HepG2 (cell line): ENCODE results near the gene RANBP2. TPM values are rescaled to one million over a fixed set of nuclear protein-coding genes. Genes with fewer than 3 reads are reported as not detected.

Experiments
- ETV6 ChIP-seq: sonication (generic); formaldehyde crosslinking; conservative IDR thresholded peaks from 2 replicates; pipeline ENCODE4 v1.4.0; 2020; ENCODE audit warnings: missing genetic modification reagents
- FOXK1 ChIP-seq: sonication (generic); formaldehyde crosslinking; IDR thresholded peaks from 2 replicates; pipeline ENCODE4 v1.4.0; 2020; ENCODE audit warnings: low read depth, missing genetic modification reagents, borderline replicate concordance
- GABPB1 ChIP-seq: IDR thresholded peaks from 2 replicates; pipeline ENCODE4 v1.6.1; 2016; ENCODE audit warnings: mild to moderate bottlenecking, missing genetic modification reagents, moderate library complexity, missing compliant biosample characterization
- GLMP ChIP-seq: sonication (generic); formaldehyde crosslinking; IDR thresholded peaks from 2 replicates; pipeline ENCODE4 v1.9.0; 2021; ENCODE audit warnings: missing genetic modification reagents, mild to moderate bottlenecking, borderline replicate concordance
- HNF4G ChIP-seq, 2 experiments: sonication (generic) in 1 of 2; formaldehyde crosslinking in 1 of 2; IDR thresholded peaks; 2 replicates each; pipeline versions ENCODE4 v1.4.0 to v1.6.1; 2011 to 2020; ENCODE audit warnings: borderline replicate concordance in 2 of 2, low read depth in 2 of 2, mild to moderate bottlenecking in 2 of 2, low read length in 1 of 2, missing genetic modification reagents in 1 of 2, moderate library complexity in 1 of 2
- HNRNPH1 ChIP-seq: fragments of 200-400 bp; formaldehyde crosslinking; optimal IDR thresholded peaks from 2 replicates; pipeline ENCODE3; 2017; ENCODE audit warnings: mild to moderate bottlenecking, low read depth, low read length
- KMT2B ChIP-seq: IDR thresholded peaks from 2 replicates; pipeline ENCODE4 v1.6.1; 2016; ENCODE audit warnings: missing genetic modification reagents, missing compliant biosample characterization
- MIXL1 ChIP-seq: IDR thresholded peaks from 2 replicates; pipeline ENCODE4 v1.6.1; 2016
- MZF1 ChIP-seq: sonication (generic); formaldehyde crosslinking; IDR thresholded peaks from 2 replicates; pipeline ENCODE4 v1.8.1; 2023; ENCODE audit warnings: mild to moderate bottlenecking, missing genetic modification reagents, borderline replicate concordance
- NFE2L2 ChIP-seq: fragments of 150-350 bp; IDR thresholded peaks from 2 replicates; pipeline ENCODE4 v1.6.1; 2014; ENCODE audit warnings: low read length
- NFYC ChIP-seq: IDR thresholded peaks from 2 replicates; pipeline ENCODE4 v1.6.1; 2016; ENCODE audit warnings: missing genetic modification reagents, missing compliant biosample characterization
- SALL2 ChIP-seq: sonication (generic); formaldehyde crosslinking; IDR thresholded peaks from 2 replicates; pipeline ENCODE4 v1.8.1; 2023; ENCODE audit warnings: mild to moderate bottlenecking, missing genetic modification reagents, inconsistent platforms
- ZFP91 ChIP-seq: sonication (generic); formaldehyde crosslinking; IDR thresholded peaks from 2 replicates; pipeline ENCODE4 v1.9.0; 2022; ENCODE audit warnings: missing genetic modification reagents, mild to moderate bottlenecking, borderline replicate concordance
- ZNF17 ChIP-seq: sonication (generic); formaldehyde crosslinking; IDR thresholded peaks from 2 replicates; pipeline ENCODE4 v1.5.0; 2020; ENCODE audit warnings: mild to moderate bottlenecking, missing genetic modification reagents
- ZNF615 ChIP-seq: sonication (generic); formaldehyde crosslinking; IDR thresholded peaks from 2 replicates; pipeline ENCODE4 v1.5.0; 2020; ENCODE audit warnings: mild to moderate bottlenecking, missing genetic modification reagents, borderline replicate concordance
- ZNF619 ChIP-seq: sonication (generic); formaldehyde crosslinking; IDR thresholded peaks from 2 replicates; pipeline ENCODE4 v1.4.0; 2020; ENCODE audit warnings: mild to moderate bottlenecking, missing genetic modification reagents
- ZNF660 ChIP-seq: sonication (generic); formaldehyde crosslinking; IDR thresholded peaks from 2 replicates; pipeline ENCODE4 v1.5.1; 2020; ENCODE audit warnings: mild to moderate bottlenecking, low read depth, missing genetic modification reagents, borderline replicate concordance
- ZNF841 ChIP-seq: sonication (generic); formaldehyde crosslinking; IDR thresholded peaks from 2 replicates; pipeline ENCODE4 v1.8.1; 2023; ENCODE audit warnings: missing genetic modification reagents, borderline replicate concordance
- polyA plus RNA-seq, 8 experiments: library from polyadenylated mRNA; depleted of rRNA in 3 of 8; stranded (reverse) in 7 of 8; unstranded in 1 of 8; fragments of >200 nt; fragmentation: Illumina TruSeq in 4 of 8; extraction: Trizol in 4 of 8; gene quantifications; 2 replicates each; pipeline versions ENCODE4 v1.2.1 to v1.2.3, GENCODE V29; 2011 to 2016; ENCODE audit warnings: low read depth in 4 of 8, missing spikeins in 1 of 8, mixed read lengths in 1 of 8; ENCODE audit not compliant: insufficient read depth in 1 of 8
- total RNA-seq, 5 experiments: library from RNA; depleted of rRNA; stranded (reverse); fragments of >200 nt; fragmentation: Illumina TruSeq; extraction: Trizol; gene quantifications; 2 replicates each; pipeline ENCODE4 v1.2.3, GENCODE V29; 2016; ENCODE audit warnings: low read depth in 1 of 5
- TF ChIP-seq, protein P1 (sequence below): IDR thresholded peaks from 2 replicates; pipeline ENCODE4 v1.6.1; 2016; ENCODE audit warnings: low read depth, control low read depth
- TF ChIP-seq, protein P2 (sequence below): sonication (generic); formaldehyde crosslinking; IDR thresholded peaks from 2 replicates; pipeline ENCODE4 v1.8.0; 2022; ENCODE audit warnings: missing genetic modification reagents, low read depth, mild to moderate bottlenecking, borderline replicate concordance
- TF ChIP-seq, protein P3 (sequence below): sonication (generic); formaldehyde crosslinking; IDR thresholded peaks from 2 replicates; pipeline ENCODE4 v1.8.1; 2022; ENCODE audit warnings: mild to moderate bottlenecking, missing genetic modification reagents

The RANBP2 gene
- total and polyA plus RNA-seq, 2 of the 13 experiments (the other 11 are each of a cell fraction or from before 2014, with no cell fraction given), result 12.2 to 87.0 TPM

DNA sequence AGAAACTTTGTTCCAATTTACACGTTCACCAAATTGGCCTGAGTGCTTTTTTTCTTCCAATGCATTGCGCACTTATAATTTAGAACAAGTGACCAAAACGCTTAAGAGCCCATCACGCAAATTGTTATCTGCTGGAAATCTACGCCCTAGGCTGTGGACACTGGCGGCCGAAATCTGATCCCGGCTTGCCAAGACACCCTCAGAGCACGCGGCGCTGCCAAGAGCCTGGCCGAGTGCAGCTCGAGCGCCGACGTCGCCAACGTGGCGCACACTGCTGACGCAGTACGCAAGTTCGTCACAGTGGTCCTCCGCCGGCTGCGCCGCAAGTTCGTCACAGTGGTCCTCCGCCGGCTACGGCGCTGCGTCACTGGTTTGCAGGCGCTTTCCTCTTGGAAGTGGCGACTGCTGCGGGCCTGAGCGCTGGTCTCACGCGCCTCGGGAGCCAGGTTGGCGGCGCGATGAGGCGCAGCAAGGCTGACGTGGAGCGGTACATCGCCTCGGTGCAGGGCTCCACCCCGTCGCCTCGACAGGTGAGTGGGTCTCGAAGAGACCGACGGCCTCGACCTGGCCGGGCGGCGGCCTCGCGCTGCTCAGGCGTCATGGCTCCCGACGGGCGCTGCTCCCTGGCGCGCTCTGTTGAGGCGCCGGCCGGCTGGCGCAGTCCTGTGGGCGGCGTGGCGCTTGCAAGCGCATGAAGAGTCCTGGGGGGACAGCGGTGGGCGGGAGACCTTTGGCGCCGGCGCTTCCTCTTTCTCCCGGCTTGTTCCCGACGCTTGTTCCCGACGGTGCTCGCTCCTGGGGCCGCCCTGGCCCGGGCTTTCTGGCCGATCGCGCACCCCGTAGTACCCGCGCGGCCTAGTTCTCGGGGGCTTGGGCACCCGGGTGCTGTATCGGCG lies at the start of gene RANBP2 (continued):
- TF ChIP-seq GLMP (CRISPR knock-in tag) (no peak; the same call in 1 of the 2 replicates), GABPB1 (CRISPR knock-in tag) (peak; percentile 93), HNRNPH1 (no peak), ZNF17 (CRISPR knock-in tag) (no peak), FOXK1 (CRISPR knock-in tag) (peak; percentile 98), ZNF841 (CRISPR knock-in tag) (no peak), ZNF660 (peak; percentile 36; the same call in 1 of the 2 replicates), ZNF619 (peak; percentile 88), MZF1 (peak; percentile 86), ZFP91 (CRISPR knock-in tag) (peak; percentile 97), HNF4G (IDR thresholded peaks at IDR 0.05; ENCODE audit: borderline replicate concordance, low read depth, low read length) (peak; percentile 9; the same call in 1 of the 2 replicates), HNF4G (CRISPR knock-in tag; IDR thresholded peaks at IDR 0.05; ENCODE audit: borderline replicate concordance, low read depth) (no peak; the same call in 1 of the 2 replicates), NFYC (CRISPR knock-in tag) (peak; percentile 72), NFE2L2 (no peak), SALL2 (CRISPR knock-in tag) (peak; percentile 99), MIXL1 (CRISPR knock-in tag) (peak; percentile 92; the same call in 1 of the 2 replicates), KMT2B (peak; percentile 100), ETV6 (peak; percentile 95), ZNF615 (CRISPR knock-in tag) (0 out of 2 replicates have a peak, but pooled peaks have one; percentile 67)
- TF ChIP-seq, protein P1, sequence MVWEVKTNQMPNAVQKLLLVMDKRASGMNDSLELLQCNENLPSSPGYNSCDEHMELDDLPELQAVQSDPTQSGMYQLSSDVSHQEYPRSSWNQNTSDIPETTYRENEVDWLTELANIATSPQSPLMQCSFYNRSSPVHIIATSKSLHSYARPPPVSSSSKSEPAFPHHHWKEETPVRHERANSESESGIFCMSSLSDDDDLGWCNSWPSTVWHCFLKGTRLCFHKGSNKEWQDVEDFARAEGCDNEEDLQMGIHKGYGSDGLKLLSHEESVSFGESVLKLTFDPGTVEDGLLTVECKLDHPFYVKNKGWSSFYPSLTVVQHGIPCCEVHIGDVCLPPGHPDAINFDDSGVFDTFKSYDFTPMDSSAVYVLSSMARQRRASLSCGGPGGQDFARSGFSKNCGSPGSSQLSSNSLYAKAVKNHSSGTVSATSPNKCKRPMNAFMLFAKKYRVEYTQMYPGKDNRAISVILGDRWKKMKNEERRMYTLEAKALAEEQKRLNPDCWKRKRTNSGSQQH, result peak; percentile 92
- TF ChIP-seq, protein P2, sequence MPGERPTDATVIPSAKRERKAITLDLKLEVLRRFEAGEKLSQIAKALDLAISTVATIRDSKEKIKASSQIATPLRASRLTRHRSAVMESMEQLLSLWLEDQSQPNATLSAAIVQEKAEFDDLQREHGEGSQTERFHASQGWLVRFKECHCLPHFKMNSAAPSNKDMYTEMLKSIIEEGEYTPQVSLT, result no peak
- TF ChIP-seq, protein P3, sequence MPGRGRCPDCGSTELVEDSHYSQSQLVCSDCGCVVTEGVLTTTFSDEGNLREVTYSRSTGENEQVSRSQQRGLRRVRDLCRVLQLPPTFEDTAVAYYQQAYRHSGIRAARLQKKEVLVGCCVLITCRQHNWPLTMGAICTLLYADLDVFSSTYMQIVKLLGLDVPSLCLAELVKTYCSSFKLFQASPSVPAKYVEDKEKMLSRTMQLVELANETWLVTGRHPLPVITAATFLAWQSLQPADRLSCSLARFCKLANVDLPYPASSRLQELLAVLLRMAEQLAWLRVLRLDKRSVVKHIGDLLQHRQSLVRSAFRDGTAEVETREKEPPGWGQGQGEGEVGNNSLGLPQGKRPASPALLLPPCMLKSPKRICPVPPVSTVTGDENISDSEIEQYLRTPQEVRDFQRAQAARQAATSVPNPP (CRISPR knock-in tag), result peak; percentile 99
